HG02571 (cell line): ENCODE data around the gene LIPC.

Source experiments
- ATAC-seq: cut with Tn5 transposase; IDR thresholded peaks from one replicate; pipeline ENCODE4 v1.9.1; 2021; ENCODE audit warnings: mild to moderate bottlenecking, moderate library complexity; ENCODE audit not compliant: unreplicated experiment

LIPC gene

DNA sequence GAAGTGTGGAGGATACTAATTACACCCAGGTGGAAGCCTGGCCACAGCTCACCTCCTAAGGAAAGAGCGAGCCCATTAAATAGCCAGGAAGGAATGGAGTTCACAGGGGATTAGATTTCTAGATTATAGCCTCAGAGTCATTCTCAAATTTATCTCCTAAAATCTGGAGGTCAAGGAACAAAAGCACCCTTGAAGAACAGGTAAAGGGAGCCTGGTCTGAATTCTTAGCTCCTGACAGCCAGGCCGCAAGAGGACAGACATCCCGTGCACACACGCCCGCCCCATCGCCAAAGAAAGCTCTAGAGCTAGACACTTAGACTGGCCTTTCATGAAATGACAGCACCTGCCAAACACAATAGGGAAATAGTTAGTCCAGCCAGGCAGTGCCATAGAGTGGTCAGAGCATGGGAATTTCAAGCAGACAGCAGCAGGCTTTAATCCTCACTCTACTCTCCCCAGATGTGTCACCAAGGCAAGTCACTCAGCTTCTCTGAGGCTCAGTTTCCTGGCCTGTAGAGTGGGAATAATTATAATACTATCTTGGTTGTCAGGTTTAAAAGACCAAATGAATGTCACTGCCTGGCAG lies 59.2 kb downstream of the LIPC start:
- ATAC-seq: no peak

DNA sequence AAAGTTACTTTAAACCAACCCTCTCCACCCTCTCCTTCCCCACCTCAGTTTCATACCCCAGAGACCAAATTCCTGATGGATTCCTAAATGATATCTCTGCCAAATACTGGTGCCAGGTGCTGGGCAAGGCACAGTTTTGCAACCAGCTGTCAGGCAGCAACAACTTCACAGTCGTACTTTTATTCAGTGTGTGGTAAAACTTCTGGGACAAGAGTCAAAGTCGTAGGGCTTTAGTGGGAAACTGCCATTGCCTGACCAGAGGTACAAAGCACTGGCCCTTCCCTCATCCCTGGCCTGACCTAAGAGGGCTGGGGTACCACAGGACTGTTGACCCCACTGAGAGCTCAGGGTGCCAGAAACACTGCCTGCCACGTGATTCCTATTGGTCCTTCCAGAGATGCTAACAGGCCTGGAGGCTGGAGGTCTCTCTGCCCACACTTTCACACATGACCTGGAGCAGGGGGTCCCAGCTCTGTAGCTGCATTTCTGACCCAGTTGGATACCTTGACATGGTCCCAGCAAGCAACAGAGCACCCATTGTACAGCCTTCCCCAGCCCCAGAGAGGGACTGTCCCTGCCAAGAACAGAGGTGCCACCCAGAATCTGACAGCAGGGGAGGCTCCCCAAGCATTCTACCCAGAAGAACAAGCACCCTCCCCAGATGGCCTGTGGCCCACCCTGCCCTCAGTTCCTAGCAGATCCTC lies 59.9 kb downstream of the LIPC start:
- no peak for ATAC-seq

DNA sequence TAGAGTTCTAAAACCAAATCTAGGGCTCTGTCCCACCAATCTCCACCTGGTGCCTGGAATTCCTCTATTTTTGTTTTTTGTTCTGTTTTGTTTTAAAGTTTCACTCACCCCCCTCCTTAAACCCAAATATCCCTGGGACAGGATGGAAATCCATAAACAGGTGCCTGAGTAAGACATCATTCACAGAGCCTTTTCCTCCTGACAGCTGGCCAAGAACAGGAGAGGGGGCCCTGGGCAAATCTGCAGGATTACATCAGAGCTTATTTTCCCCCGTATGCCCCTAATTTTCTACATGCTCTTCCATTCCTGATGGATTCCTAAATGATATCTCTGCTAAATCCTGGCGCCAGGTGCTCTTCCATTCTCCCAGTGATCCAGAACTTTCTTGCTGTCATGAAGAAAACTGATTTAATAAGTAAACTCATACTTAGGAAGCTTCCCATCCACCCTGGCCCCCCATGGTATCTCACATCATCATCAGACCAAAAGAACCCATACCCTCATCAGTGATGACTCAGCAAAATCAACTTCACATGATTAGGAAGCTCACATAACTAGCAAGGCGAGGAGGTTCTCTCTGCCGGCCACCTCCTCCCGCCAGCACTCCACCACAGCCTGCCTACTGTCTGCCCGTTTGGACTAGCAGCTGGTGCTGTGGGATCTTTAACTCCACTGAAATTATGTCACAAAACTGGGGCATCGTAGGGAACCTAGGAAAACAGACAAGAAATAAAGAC lies 61.0 kb downstream of the LIPC start:
- ATAC-seq: no peak

DNA sequence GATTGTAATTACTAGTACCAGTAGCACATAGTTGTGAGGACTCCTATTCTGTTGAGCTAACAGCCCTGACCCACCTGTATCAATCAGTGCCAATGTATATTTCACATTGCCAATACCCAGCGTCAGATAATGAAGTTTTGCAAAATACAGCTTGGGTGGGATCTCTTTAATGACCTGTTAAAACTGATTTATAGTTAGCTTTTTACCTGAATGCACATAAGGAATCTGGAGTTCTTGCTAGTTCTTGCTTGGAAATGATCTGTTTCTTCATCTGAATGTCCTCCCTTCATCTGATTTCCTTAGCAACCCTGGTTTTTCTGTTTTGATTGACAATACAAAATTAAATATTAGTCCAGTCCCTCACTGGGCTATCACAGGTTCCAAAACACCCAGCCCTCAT lies 62.8 kb downstream of the LIPC start:
- no peak for ATAC-seq

DNA sequence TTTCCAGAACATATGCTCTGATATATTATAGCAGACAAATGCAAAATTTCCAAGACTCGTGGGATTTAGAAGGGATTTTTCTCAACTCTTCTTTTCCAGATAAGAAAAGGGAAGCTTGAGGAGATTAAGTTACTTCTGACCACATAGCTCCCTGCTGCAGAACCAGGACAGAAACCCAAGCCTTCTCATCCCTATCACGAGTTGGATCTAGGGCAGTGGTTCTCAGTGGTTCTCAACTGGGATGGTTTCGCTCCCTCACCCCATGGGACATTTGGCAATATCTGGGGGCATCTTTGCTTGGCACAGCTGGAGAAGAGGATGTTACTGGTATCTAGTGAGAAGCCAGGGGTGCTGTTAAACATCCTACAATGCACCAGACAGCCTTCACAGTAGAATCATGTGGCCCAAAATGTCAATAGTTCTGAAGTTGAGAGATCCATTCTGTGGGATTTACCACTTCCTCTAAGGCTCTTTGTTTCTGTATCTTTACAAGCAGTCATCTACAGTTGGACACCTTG lies 64.2 kb downstream of the LIPC start:
- no peak for ATAC-seq

DNA sequence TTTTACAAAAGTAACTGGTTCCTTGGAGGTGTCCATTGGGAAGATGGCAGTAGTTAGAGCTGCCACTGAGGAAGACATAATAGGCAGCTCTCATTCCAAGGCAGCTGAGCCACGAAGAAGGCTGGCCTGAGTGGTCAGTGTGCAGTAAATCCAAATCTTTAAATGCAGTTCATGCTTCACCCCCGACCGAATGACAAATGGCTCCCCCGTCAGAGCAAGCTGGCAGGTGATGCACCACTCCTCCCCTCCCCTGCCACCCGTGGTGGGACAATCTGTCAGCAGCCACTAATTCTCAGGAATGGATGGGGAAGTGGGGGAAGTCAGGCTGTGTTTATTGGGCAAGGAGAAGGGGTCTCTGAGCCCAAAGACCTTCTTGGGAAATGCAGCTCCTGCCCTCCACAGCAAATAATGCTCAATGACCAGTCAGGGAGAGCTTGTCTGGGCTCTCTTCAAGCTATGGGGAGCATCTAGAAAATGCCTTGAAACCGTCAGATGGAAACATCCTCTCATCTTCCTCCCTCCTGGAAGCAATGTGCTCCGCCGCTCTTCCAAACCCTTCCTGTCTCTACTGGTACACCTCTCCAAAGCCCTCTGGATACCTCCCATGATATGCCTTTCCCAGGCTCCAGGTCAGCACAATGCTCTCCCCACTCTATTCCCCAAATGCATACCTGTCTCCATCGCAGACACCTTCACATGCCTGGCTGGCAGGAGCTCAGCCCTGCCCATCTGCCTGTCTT lies 65.4 kb downstream of the LIPC start:
- ATAC-seq: no peak

DNA sequence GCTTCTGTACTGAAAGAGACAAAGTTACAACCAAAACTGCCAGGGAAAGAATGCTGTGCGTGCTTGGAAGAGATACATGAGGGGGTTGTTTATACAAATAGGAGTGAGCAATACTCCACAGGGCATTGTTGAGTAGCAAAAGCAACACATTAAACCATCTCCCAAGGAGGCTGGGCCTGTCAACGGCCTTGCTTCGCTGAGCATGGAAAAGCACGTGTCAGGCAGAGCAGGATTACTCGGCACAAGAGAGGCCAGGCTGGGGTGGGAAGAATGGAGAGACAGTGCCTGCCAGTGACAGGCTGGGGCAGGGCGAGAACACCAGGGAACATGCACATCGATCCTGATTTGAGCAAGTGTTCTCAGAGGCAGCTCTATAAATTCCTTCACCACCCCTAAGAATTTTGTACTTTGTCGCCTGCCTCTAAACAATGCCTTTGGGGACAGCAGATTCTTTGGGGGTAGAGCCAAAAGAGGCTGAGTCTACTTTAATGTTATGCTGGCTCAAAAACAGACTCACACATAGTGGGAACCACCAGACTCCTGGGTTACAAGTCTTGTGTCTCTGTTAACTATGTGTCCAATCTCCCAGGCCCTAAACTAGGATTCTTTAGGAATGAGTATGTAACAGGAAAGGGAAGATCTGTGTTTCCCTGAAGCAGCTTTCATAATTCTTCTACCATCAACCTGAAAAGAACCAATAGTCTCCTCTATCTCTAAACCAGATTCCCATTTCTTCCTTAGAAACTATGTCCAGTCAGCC lies 67.2 kb downstream of the LIPC start:
- no peak for ATAC-seq

DNA sequence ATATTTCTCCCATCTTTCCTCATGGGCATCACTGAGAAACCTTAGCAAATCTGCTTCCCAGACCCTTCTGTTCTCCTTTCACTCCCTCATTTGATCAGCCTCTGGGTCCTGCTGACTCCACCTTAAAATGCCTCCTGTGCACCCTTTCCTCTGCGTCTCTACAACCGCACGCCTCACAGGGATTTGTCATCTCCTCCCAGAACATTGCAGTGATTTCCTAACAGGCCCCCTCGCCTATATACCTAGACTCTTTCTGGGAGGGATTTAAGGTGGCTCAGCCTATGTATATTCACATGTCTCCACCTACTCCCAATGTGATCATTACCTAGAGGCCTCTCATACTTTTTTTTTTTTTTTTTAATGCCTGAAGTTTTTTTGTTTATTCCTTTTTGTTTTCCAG lies 69.2 kb downstream of the LIPC start:
- no peak for ATAC-seq

DNA sequence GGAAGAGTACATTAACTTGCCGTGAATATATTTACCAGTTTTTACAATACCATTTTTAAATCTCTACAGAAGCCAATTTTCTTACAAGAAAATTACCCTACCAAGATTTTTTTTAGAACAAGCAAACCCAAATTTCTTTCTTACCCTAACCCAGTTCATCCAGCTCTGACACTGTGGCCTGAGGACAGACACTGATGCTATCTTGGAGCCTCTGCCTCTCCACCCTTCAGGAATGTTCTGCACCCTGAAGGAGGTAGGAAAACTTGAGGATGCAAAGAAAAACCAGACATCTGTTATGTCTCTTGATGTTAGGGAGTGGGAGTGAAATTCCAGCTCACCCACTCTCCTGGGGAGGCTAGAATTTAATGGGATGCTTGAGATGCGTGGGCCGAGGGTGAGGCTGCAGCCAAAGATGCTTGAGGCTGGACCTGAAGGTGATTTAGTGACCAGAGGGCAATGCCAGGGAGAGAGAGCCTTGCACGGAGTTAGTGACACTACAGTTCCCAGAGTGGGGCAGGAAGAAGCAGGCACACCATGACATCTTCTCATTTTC lies 69.9 kb downstream of the LIPC start:
- no peak for ATAC-seq

DNA sequence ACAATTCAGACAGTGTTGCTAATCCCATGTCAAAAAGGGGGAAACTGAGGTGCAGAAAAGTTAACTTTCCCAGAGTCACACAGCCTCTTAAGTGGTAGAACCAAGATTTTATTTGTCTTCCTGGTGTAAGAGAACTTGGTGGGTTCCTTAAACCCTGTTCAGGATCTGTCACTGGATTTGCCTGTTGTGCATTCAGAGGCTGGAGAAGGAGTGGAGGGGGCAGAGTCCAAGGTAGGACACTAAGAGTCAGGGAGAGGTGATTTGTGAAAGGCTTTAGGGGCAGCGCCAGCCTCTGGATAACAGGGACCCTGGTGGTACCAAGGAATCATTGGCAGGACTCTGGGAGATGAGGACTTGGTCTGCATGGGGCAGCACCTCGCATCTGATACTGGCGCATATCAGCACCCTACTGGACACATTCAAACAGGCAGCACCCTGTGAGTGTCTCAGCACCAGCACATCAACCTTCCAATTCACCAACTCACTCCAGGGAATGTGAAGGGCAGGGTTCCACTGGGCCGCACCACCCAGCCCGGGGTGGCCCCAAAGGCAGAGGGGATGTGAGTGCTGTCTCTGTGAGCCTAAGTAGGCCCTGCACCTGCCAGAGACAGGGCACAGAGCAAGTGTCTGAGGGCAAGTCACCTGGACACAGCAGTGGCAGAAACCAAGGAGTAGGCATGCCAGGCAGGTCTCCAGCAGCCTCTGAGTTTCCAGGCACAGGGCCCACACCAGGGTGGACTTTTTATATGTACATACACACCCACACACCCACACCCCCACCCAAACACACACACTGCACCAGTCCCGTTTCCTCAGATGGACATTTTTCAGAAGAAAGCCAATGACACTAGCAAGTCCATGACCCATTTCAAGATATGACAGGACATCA lies 71.6 kb downstream of the LIPC start:
- ATAC-seq: no peak

DNA sequence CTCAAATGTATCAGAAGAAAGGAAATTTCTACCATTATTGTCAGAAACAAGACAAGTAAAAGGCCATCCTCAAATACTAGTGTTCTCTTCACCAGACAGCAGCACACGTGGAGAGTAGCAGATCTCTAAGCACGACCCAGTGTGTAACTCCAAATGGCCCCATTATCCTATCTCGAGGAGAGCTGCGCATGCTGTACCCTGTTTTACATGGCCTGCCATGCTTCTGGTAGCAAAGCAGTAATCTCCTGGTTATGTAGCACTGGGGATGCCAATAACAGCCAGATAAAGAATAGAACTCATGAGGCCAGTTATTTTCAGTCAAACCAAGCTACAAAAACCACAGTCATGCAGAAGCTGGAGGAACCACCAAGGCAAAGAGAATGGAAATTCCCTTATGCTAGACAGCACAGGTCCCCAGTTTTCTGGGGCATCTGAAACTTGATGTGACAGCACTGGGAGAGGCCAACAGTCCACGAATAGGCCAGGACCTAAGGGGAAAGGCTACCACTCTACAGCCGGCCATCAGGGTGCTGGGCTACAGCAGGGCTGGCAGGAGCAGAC lies 73.0 kb downstream of the LIPC start:
- no peak for ATAC-seq

DNA sequence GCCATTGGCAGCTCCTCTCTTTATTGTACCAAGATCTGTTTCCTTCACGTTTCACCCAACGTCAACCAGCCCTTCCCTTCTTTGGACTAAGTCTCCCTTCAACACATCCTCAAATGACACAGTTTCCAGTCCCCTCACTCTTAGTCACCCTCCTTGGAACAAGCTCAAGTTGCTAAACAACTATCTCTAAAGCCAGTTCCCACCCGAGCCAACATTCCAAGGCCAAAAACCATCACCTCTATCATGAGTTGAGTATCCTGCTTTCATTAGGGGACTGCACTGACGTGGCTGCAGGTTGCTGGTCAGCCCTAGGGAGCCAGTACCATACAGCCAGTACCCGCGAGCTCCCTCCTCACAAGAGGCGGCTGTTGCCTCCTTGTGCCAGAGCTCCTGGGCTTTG lies 73.8 kb downstream of the LIPC start:
- no peak for ATAC-seq

DNA sequence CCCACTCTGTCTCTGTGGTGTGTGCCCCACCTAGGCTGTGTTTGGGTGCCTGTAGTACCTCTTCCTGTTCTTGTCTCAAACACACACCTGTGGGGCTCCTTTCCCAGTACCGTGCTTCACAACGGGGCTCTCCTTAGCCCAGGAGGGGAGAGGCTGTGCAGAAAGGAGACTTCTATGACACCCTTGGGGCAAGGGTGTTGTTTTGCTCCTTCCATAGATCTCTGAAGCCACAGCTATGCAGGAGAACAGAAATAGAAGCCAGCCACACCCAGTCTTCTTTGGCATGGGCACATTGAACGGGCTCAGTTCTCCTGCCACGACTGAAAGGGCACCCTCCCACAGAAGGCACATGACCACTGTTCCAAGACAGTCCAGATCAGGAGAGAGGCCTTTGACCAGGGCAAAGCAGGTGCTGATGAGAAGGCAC lies 74.3 kb downstream of the LIPC start:
- no peak for ATAC-seq

DNA sequence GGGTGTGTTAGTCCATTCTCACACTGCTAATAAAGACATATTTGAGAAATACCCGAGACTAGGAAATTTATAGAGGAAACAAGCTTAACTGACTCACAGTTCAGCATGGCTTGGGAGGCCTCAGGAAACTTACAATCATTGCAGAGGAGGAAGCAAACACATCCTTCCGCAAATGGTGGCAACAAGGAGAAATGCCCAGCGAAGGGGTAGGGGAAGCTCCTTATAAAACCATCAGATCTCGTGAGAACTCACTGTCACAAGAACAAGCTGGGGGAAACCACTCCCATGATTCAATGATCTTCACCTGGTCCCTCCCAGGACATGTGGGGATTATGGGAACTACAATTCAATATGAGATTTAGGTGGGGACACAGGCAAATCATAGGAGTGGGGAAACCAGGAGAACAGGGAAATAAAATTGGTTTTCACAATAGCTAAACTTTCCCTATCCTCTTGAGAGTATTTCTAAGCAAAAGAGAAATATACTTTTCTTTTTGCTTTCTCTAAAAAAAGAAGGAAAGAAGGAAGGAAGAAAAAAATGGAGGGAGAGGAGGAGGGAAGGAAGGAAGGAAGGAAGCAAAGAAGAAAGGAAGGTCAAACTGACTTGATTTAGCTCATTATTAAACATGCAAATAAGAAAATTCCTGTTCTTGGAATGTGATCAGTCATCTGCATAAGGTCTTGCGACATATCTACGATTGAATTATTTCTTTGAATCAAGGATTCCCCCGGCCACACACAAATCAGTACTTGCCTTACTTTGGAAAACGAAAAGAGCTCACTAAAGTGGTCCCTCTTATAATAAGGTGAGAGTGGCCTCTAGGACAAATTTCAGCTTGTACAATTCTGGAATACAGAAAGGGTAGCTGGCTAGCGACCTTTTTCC lies 75.2 kb downstream of the LIPC start:
- no peak for ATAC-seq

DNA sequence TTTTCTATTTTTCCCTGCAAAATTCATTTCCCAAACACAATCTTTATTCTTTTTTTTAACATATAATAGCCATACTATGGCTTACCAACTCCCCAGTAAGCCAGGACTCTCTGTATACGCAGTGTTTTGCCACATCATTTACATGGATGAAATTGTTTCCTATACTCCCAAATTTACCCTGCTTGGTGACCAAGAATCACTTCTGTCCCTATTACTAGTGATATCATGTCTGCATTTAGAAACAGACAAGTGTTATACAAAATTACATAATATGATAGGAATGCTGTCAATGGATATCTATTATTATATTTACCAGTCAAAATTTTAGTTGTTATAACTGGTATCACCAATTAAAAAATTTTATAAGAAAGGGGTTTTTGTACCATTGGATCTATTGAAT lies 77.8 kb downstream of the LIPC start:
- ATAC-seq: no peak

DNA sequence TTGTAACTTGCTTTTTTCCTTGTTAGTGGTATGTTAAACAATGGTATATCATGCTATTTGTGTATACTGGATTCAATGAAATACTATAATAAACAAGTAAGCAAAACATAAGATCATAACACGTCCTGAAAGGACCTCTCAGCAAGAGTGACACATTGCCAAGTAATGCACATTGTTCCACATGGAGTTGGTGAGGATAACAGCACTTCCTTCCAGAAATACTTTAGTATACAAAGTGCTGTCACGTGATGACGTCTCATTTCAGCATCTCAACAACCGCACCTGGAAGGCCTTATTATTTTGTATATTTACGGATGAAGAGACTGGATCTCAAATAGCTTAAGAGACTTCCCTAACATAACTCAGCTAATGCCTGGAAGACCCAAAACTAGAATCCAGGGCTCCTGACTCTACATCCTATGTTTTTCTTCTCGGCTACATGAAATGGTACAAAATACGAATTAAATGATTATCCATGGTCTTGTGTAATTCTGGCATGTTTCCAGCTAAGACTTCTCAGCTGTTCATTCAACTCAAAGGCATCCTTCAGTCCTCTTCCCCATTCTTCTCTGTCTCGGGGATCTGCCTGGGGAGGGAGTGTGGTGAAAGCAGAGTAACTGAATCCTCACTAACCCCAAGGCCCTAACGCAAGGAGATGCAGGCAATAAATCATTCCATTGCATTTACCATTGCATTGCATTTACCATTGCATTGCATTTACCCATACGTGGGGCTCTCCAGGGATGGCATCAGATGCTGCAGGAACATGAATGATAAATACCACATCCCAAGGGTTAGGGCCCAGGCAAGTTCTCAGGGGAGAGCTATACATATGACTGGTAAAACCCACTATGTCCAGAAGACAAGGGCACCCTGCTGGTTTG lies 79.2 kb downstream of the LIPC start:
- ATAC-seq: no peak

DNA sequence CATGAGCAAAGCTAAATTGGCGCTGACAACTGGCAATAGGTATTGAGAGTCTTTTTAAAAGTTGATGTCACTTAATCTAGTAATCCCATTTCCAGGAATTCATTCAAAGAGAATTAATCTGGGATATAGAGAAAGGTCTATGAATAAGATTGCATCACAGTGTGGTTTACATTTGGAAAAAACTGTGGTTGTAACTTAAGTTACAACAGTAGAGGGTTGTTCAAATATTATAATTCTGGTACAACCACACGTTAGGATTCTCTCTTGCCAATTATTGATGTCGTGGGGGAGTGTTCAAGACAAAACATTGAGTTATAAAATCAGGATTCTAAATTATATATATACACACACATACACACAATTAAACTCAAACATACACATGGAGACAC lies 79.8 kb downstream of the LIPC start:
- ATAC-seq: no peak
